Nephron (organoid): ENCODE measurements around the gene SLC1A2.

Experiments used
- H3K27ac Mint-ChIP-seq, 3 experiments: 2 replicates each; pipeline ENCODE4 v1.8.0; 2020; ENCODE audit warnings: mixed read lengths in 3 of 3, mild to moderate bottlenecking in 2 of 3, moderate library complexity in 1 of 3
- H3K27me3 Mint-ChIP-seq: 2 replicates; pipeline ENCODE4 v1.8.0; 2021; ENCODE audit warnings: low read depth, mild to moderate bottlenecking, moderate library complexity, mixed read lengths
- H3K36me3 Mint-ChIP-seq: 2 replicates; pipeline ENCODE4 v1.8.0; 2020; ENCODE audit warnings: low read depth, mixed read lengths
- H3K4me1 Mint-ChIP-seq: 2 replicates; pipeline ENCODE4 v1.8.0; 2020; ENCODE audit warnings: mixed read lengths
- H3K4me3 Mint-ChIP-seq, 3 experiments: 2 replicates each; pipeline ENCODE4 v1.8.0; 2020; ENCODE audit warnings: mild to moderate bottlenecking in 3 of 3, mixed read lengths in 3 of 3, moderate library complexity in 2 of 3
- H3K9me3 Mint-ChIP-seq: 2 replicates; pipeline ENCODE4 v1.8.0; 2020; ENCODE audit warnings: mixed read lengths
- TF ChIP-seq, protein P1 (sequence below), 3 experiments: fragments of 200-600 bp; sonication (generic); IDR thresholded peaks; one replicate each; pipeline ENCODE4 v1.5.0; 2021; ENCODE audit warnings: antibody characterized with exemption in 3 of 3; ENCODE audit not compliant: unreplicated experiment in 3 of 3

SLC1A2 gene

DNA sequence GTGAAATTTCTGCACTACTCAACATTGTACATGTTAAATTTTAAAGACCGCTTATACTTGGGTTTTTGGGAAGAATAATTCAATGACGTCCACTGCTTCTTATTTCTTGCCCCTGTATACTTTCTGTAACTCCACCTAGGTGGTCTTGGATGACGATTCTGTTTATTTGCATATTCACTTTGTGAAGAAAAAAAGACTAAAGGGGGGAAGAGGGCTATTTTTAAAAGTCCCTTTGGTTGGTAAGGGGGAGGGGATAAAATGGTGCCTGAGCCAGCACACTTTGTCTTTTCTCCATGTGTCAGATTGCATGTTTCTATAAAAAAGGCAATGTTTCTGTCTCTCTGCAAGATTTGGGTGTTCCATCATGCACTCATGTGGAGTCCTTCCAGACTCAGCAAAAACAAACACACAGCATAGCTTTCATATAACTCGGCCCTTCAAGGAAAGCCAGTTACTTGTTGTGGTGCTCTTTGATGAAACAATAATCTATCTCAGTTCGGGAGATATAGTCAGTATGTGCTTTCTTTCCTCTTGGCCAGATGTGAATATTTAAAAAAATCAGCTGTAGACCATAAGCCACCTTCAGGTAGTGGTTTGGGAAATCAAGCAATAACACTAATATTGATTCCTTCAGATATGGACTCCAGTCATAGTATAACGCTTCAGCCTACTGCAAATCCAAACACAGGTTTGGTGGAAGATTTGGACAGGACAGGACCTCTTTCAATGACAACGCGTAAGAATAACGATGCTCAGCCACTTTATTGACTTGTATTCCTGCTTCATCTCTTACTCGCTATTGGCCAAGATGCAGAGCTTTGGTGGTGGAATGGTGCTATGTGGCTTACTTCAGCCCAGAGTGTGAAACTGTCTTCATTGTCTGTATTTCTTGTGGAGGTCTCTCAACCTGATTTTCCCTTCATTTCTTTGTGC, 211.6 kb downstream of the SLC1A2 start:
- TF ChIP-seq, protein P1, sequence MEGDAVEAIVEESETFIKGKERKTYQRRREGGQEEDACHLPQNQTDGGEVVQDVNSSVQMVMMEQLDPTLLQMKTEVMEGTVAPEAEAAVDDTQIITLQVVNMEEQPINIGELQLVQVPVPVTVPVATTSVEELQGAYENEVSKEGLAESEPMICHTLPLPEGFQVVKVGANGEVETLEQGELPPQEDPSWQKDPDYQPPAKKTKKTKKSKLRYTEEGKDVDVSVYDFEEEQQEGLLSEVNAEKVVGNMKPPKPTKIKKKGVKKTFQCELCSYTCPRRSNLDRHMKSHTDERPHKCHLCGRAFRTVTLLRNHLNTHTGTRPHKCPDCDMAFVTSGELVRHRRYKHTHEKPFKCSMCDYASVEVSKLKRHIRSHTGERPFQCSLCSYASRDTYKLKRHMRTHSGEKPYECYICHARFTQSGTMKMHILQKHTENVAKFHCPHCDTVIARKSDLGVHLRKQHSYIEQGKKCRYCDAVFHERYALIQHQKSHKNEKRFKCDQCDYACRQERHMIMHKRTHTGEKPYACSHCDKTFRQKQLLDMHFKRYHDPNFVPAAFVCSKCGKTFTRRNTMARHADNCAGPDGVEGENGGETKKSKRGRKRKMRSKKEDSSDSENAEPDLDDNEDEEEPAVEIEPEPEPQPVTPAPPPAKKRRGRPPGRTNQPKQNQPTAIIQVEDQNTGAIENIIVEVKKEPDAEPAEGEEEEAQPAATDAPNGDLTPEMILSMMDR (IDR thresholded peaks at IDR 0.05; ENCODE audit: unreplicated experiment in 3 of 3) = no peak
- H3K4me1 Mint-ChIP-seq = no peaks in the 10 kb centered on the region
- H3K4me3 Mint-ChIP-seq = no peak overlapping the region
- H3K9me3 Mint-ChIP-seq = peaks cover 20% of the 10 kb centered on the region
- no peak overlapping the region for H3K27ac Mint-ChIP-seq
- no peaks in the 10 kb centered on the region for H3K27me3 Mint-ChIP-seq
- H3K36me3 Mint-ChIP-seq = no peaks in the 10 kb centered on the region

DNA sequence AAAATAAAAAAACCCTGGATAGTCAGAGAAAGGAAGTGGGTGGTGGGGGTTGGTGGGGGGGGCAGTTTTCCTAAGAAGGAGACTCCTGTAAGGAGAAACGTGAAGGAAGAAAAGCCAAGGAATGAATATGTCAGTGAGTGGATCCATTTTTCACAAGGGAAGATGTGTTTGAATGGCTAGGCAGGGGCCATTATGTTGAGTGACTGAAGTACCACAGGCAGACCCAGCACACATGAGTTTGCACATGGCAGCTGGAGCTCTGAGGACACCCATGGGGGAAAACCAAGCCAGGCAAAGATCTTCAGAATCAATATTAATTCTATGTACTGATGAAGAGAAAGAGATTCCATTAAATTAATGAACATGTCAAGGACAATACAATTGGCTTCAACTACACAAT, 212.7 kb downstream of the SLC1A2 start:
- Mint-ChIP-seq H3K4me1 (no peaks in the 10 kb centered on the region), H3K27me3 (no peaks in the 10 kb centered on the region), H3K27ac (no peak overlapping the region), H3K9me3 (peaks cover 18% of the 10 kb centered on the region), H3K36me3 (no peaks in the 10 kb centered on the region), H3K4me3 (no peak overlapping the region)
- TF ChIP-seq, protein P1 (IDR thresholded peaks at IDR 0.05; ENCODE audit: unreplicated experiment in 3 of 3) = no peak

DNA sequence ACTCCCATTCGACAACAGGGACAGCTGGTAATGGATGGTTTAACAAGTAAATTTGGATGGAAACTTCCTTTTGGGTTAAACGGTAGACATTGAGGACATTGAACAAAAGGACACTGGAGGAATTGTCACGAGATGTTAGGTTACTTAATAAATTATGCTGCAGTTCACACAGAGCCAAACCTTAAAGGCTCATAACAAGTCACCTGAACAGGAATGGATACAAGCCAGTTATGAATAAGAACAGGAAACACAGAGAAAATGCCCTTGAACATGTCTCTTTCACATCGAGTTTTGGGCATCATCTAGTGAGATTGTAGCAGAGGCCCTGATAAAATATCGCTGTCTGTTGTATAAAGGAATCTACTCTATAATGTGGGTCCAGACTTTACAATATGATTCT, 214.7 kb downstream of the SLC1A2 start:
- H3K4me3 Mint-ChIP-seq = no peak overlapping the region
- H3K9me3 Mint-ChIP-seq = peaks cover 6% of the 10 kb centered on the region
- H3K36me3 Mint-ChIP-seq = no peaks in the 10 kb centered on the region
- no peak overlapping the region for H3K27ac Mint-ChIP-seq
- TF ChIP-seq, protein P1 (IDR thresholded peaks at IDR 0.05; ENCODE audit: unreplicated experiment in 3 of 3) = no peak
- H3K4me1 Mint-ChIP-seq = no peaks in the 10 kb centered on the region
- no peaks in the 10 kb centered on the region for H3K27me3 Mint-ChIP-seq
